CD4-positive, alpha-beta T cell (primary cell): ENCODE measurements around the gene HDC. TPM values are rescaled to one million over a fixed set of nuclear protein-coding genes. Genes with fewer than 3 reads are reported as not detected.

Source experiments
- ATAC-seq: fragments of 200-7000 bp; cut with Tn5 transposase; one replicate; pipeline ENCODE4 v1.10.0; 2022; ENCODE audit warnings: mild to moderate bottlenecking; ENCODE audit not compliant: poor library complexity
- CTCF ChIA-PET: fragments of 350-600 bp; sonication (Branson Sonifier 250); formaldehyde crosslinking; loops from one replicate; lab custom pipeline; 2021; ENCODE audit warnings: antibody characterized with exemption, inconsistent platforms; lab: Charles Lee
- POLR2A ChIA-PET: fragments of 350-600 bp; sonication (Branson Sonifier 250); formaldehyde crosslinking; loops from one replicate; lab custom pipeline; 2021; ENCODE audit warnings: antibody characterized with exemption, inconsistent platforms; lab: Charles Lee
- DNase-seq, 14 experiments: peaks; one replicate each; pipeline ENCODE4 v3.0.0-alpha.2; 2013 to 2020; ENCODE audit warnings: mixed read lengths in 2 of 14
- H3K27ac ChIP-seq, 2 donors: one replicate each; pipeline versions ENCODE4 v1.5.1 to v1.7.0; 2013; ENCODE audit warnings: low read length in 2 of 2, low read depth in 1 of 2, mild to moderate bottlenecking in 1 of 2
- H3K27me3 ChIP-seq, 2 experiments: 1 replicate in 1 of 2; 2 replicates in 1 of 2; pipeline versions ENCODE4 v1.6.1 to v1.7.0; 2013; ENCODE audit warnings: low read length in 2 of 2, control low read depth in 1 of 2, mild to moderate bottlenecking in 1 of 2, moderate library complexity in 1 of 2; ENCODE audit not compliant: insufficient read depth in 2 of 2, control insufficient read depth in 1 of 2
- H3K36me3 ChIP-seq: one replicate; pipeline ENCODE4 v1.6.1; 2013; ENCODE audit warnings: low read length, control low read depth; ENCODE audit not compliant: insufficient read depth
- H3K4me1 ChIP-seq: one replicate; pipeline ENCODE4 v1.6.1; 2013; ENCODE audit warnings: low read length, control low read depth; ENCODE audit not compliant: insufficient read depth
- H3K4me3 ChIP-seq: one replicate; pipeline ENCODE4 v1.5.1; 2013; ENCODE audit warnings: mild to moderate bottlenecking, low read length, moderate library complexity
- H3K9me3 ChIP-seq, 2 experiments: 1 replicate in 1 of 2; 2 replicates in 1 of 2; pipeline versions ENCODE4 v1.6.1 to v1.7.0; 2013; ENCODE audit warnings: low read length in 2 of 2, mild to moderate bottlenecking in 2 of 2, control low read depth in 1 of 2, moderate library complexity in 1 of 2; ENCODE audit not compliant: control insufficient read depth in 1 of 2, insufficient read depth in 1 of 2
- H3K27ac Mint-ChIP-seq: one replicate; pipeline ENCODE4 v1.8.0; 2020; ENCODE audit warnings: mixed read lengths
- H3K27me3 Mint-ChIP-seq: one replicate; pipeline ENCODE4 v1.8.0; 2021; ENCODE audit warnings: mixed read lengths
- H3K36me3 Mint-ChIP-seq: one replicate; pipeline ENCODE4 v1.8.0; 2021; ENCODE audit warnings: low read depth, mixed read lengths
- H3K4me1 Mint-ChIP-seq: one replicate; pipeline ENCODE4 v1.8.0; 2021; ENCODE audit warnings: low read depth, mixed read lengths
- H3K4me3 Mint-ChIP-seq: one replicate; pipeline ENCODE4 v1.8.0; 2020; ENCODE audit warnings: mild to moderate bottlenecking, mixed read lengths
- H3K9me3 Mint-ChIP-seq: one replicate; pipeline ENCODE4 v1.8.0; 2020; ENCODE audit warnings: mixed read lengths
- intact Hi-C, 2 experiments: fragments of 100-400 bp; cut with DNase I in 1 of 2; cut with micrococcal nuclease in 1 of 2; formaldehyde crosslinking; loops; one replicate each; pipeline versions ENCODE4 v1.15.1 to v1.9.0; 2023 to 2025; cut with DNase I, micrococcal nuclease
- total RNA-seq, 174 experiments: library from RNA in 2 of 174; stranded (reverse) in 2 of 174; gene quantifications; one replicate each; pipeline ENCODE4 v1.2.3 and lab custom pipeline; 2021 to 2026
- TF ChIP-seq, protein P1 (sequence below): fragments of 200-600 bp; IDR thresholded peaks from one replicate; pipeline ENCODE4 v1.8.0; 2022; ENCODE audit warnings: antibody characterized with exemption, mild to moderate bottlenecking

Gene HDC
- total RNA-seq, 2 experiments from 2014 or later: 0.08 TPM; not detected in 1

DNA sequence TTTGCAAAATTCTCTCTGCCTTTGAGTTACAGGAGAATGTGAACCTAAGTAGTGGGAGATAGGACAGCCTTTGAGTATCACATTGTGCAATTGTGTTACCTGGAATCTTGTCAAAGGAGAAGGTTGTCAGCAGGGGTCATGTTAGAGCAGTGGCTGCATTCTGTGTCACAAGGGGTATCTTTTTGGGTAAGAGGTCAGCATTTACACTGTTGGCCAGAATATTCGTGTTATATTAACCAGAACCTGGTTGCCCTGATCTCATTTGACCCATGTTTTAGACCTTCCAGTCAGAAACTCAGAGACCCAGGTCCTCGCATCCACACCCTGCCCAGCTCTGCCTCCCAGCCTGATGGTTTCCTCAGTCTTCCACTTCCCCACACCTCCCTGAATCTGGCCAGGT is 27.3 kb downstream of the HDC start:
- ATAC-seq (no peak), DNase-seq (no peak)
- H3K36me3 Mint-ChIP-seq: no peaks in the 10 kb centered on the region
- H3K36me3 ChIP-seq: no peaks in the 10 kb centered on the region
- H3K27ac Mint-ChIP-seq: no peak overlapping the region
- H3K27me3 Mint-ChIP-seq: no peaks in the 10 kb centered on the region
- H3K4me1 Mint-ChIP-seq: no peaks in the 10 kb centered on the region
- H3K4me1 ChIP-seq: no peaks in the 10 kb centered on the region
- no peaks in the 10 kb centered on the region for H3K9me3 ChIP-seq
- H3K4me3 Mint-ChIP-seq: no peak overlapping the region
- H3K27me3 ChIP-seq: no peaks in the 10 kb centered on the region
- TF ChIP-seq, protein P1, sequence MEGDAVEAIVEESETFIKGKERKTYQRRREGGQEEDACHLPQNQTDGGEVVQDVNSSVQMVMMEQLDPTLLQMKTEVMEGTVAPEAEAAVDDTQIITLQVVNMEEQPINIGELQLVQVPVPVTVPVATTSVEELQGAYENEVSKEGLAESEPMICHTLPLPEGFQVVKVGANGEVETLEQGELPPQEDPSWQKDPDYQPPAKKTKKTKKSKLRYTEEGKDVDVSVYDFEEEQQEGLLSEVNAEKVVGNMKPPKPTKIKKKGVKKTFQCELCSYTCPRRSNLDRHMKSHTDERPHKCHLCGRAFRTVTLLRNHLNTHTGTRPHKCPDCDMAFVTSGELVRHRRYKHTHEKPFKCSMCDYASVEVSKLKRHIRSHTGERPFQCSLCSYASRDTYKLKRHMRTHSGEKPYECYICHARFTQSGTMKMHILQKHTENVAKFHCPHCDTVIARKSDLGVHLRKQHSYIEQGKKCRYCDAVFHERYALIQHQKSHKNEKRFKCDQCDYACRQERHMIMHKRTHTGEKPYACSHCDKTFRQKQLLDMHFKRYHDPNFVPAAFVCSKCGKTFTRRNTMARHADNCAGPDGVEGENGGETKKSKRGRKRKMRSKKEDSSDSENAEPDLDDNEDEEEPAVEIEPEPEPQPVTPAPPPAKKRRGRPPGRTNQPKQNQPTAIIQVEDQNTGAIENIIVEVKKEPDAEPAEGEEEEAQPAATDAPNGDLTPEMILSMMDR: no peak
- no peaks in the 10 kb centered on the region for H3K9me3 Mint-ChIP-seq
- CTCF ChIA-PET: no interaction called here
- intact Hi-C loops: no loop called here
- H3K27ac ChIP-seq: no peak overlapping the region
- POLR2A ChIA-PET: no interaction called here
- no peak overlapping the region for H3K4me3 ChIP-seq

- Mint-ChIP-seq H3K4me3 (no peak overlapping the region), H3K4me1 (no peaks in the 10 kb centered on the region), H3K9me3 (no peaks in the 10 kb centered on the region), H3K27ac (no peak overlapping the region), H3K36me3 (no peaks in the 10 kb centered on the region), H3K27me3 (no peaks in the 10 kb centered on the region)
- ATAC-seq: no peak
- Histone ChIP-seq H3K4me1 (no peaks in the 10 kb centered on the region), H3K27ac (no peak overlapping the region), H3K27me3 (no peaks in the 10 kb centered on the region), H3K4me3 (no peak overlapping the region), H3K9me3 (no peaks in the 10 kb centered on the region), H3K36me3 (no peaks in the 10 kb centered on the region)
- TF ChIP-seq, protein P1: no peak
- CTCF ChIA-PET: no interaction called here
- no peak for DNase-seq
- POLR2A ChIA-PET: interaction anchor here (1.2 kb wide), 1 partner anchor 9 kb away, joined by 3 read pairs; no protein-coding TSS in a partner anchor
- intact Hi-C loops: no loop called here
Measured at GRCh38 chr15:50236433-50236832, 29.1 kb downstream of the HDC start.

DNA sequence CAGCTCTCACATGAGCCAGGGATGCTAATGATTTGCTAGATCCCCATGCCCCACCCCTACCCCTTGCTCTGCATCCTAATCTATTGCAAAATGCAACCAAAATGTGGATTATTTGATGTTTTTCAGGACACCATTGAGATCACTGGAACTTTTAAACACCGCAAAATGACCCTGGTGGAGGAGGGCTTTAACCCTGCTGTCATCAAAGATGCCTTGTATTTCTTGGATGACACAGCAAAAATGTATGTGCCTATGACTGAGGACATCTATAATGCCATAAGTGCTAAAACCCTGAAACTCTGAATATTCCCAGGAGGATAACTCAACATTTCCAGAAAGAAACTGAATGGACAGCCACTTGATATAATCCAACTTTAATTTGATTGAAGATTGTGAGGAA is 29.7 kb downstream of the HDC start:
- H3K9me3 Mint-ChIP-seq: no peaks in the 10 kb centered on the region
- Histone ChIP-seq H3K27me3 (no peaks in the 10 kb centered on the region), H3K4me1 (no peaks in the 10 kb centered on the region), H3K36me3 (no peaks in the 10 kb centered on the region), H3K27ac (no peak overlapping the region), H3K9me3 (no peaks in the 10 kb centered on the region), H3K4me3 (no peak overlapping the region)
- no peak for DNase-seq
- no peak overlapping the region for H3K4me3 Mint-ChIP-seq
- CTCF ChIA-PET: no interaction called here
- no peaks in the 10 kb centered on the region for H3K27me3 Mint-ChIP-seq
- ATAC-seq: no peak
- POLR2A ChIA-PET: no interaction called here
- TF ChIP-seq, protein P1: no peak
- no peak overlapping the region for H3K27ac Mint-ChIP-seq
- intact Hi-C loops: no loop called here
- H3K4me1 Mint-ChIP-seq: no peaks in the 10 kb centered on the region
- H3K36me3 Mint-ChIP-seq: no peaks in the 10 kb centered on the region
